Pons (tissue), 1 donor: ENCODE measurements around the gene BCAR3.

Experiments
- DNase-seq: peaks from one replicate; pipeline ENCODE4 v3.0.0-alpha.2; 2016; ENCODE audit warnings: low spot score

BCAR3 gene

DNA sequence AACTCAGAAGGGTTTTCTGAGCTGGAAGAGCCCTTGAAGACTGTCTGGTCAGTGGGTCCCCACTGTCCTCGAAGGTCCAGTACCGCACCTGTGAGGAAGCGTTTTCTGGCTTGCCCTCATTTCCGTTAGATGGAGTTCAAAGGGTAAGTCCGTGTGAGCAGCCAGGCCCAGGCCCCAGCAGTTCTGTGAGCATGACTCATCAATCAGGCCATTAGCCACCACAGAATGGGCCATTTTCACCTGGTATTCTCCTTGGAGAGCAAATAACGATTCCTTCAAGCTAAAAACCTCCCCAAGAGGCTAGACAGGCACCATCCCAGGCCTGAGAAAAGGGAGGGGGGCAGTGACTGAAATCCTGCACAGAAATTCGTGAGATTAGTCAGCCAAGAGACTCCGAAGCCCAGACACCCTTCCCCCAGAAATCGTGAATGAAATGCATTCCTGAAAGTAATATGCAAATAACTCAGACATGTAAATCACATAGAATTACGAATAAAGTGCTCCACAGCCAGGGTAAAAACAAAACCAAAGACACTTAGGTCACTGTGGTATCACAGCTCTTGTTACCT is 66.0 kb downstream of the BCAR3 start:
- no peak for DNase-seq

DNA sequence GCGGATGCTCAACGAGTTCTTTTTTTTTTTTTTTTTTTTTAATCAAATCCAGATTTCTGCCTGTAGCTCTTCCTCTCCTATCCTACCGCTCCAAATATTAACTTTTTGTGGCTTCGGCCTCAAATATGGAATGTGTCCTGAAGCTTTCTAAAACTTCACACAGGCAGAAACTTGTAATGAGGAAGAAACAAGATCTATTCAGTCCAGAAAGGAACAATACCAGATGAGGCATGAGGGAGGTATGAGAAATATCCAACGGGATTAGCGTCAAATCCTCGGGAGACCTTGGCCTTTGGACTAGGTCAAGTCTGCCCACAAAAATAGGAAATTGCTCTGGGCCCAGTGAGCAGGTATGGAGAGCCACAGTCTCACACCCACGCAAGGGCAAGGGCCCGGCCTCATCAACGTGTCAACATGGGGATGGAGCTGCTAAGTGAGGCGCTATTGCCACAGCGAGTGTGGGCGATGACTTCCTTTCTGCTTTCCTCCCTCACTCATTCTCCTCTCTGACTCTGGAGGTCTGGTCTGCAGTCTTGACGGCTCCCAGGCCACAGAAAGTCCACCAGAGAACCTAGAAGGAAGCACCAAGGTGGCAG is 66.6 kb downstream of the BCAR3 start:
- no peak for DNase-seq

DNA sequence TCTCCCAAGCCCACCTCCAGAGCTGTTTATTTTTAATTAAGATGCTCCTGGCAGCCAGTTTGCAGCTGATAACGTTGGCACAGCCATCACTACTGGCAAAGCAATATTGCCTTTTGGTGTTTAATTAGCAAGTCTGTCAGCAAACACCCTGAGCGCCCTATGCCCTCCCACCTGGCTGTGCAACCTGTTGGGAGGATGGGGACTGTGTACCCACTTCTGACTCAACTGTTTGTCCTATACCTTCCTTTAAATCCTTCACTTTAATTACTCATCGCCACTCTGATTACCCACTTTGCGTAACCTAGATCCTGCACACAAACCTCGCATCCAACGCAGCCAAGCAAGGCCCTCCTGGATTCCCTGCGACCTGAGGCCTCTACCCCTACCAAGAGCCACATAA is 67.1 kb downstream of the BCAR3 start:
- DNase-seq: no peak

DNA sequence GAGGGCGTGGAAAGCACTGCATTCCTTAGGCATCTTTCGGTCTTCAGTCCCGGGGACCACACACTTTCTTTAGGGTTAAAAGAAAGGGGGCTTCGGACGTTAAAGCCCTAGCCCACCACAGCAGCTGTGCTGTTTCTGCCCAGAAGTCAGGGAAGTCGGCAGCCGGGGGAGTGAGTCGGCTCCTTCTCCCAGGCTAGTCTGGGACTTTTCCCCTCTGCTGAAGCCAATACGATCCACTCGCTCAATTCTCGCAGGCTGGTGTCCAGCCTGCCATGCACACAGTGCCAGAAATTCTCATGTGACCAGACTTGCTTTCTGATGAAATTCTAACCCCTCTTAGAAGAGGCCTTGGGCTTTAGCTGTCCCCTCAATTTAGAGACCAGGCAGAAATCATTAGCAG is 67.7 kb downstream of the BCAR3 start:
- DNase-seq: peak; percentile 42

DNA sequence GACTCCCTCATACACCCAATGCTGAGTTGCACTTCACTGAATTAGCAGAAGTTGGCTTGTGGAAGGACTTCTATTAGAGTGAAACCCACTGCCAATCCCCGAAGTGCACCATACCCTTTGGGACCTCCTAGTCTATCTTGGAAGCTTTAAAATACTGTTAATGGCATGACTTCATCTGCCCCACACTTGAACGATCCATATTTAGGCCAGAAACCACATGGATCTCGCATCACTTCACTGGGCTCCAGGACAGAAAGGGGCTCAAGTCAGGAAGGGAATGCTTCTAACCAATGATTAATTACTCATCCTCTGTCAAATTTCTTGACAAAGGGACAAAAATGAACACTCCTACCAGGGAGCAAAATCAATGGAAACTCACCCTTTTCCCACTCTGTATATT is 69.1 kb downstream of the BCAR3 start:
- no peak for DNase-seq

DNA sequence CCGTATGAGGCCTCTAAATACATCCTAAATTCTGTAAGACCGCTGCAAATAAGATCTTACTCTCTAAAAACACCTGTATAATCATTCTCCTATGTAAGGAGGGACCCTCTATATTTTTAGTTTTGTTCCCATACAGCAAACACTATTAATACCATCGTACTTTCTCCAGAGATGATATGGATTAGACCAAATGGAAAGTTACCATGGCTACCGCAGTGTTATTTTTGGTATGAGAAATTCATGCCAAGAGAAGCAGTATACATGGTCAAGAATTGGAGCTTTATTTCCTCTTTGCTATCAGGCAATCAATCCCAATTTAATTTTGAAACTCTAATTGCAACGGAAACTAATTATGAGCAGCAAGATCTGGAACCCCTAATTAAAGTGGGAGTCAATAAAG is 70.0 kb downstream of the BCAR3 start:
- DNase-seq: no peak

DNA sequence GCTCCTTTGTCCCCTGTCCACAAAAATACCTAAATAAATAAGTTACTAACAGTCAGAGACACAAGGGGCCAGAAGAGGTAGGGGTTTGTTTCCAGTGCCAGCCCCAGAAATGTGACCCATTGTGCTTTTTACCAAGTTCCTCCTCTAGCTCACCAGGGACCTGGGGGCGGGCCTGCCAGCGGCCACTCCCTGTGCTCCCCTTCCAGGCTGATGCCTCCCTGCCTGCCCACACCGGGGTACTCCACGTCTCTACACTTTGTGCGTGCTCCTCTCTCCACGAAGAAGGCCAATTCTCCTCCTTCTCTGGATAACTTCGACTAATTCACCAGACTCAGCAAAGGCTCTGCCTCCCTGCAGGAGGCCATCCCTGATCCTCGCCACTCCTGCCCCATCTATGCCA is 72.1 kb downstream of the BCAR3 start:
- no peak for DNase-seq

DNA sequence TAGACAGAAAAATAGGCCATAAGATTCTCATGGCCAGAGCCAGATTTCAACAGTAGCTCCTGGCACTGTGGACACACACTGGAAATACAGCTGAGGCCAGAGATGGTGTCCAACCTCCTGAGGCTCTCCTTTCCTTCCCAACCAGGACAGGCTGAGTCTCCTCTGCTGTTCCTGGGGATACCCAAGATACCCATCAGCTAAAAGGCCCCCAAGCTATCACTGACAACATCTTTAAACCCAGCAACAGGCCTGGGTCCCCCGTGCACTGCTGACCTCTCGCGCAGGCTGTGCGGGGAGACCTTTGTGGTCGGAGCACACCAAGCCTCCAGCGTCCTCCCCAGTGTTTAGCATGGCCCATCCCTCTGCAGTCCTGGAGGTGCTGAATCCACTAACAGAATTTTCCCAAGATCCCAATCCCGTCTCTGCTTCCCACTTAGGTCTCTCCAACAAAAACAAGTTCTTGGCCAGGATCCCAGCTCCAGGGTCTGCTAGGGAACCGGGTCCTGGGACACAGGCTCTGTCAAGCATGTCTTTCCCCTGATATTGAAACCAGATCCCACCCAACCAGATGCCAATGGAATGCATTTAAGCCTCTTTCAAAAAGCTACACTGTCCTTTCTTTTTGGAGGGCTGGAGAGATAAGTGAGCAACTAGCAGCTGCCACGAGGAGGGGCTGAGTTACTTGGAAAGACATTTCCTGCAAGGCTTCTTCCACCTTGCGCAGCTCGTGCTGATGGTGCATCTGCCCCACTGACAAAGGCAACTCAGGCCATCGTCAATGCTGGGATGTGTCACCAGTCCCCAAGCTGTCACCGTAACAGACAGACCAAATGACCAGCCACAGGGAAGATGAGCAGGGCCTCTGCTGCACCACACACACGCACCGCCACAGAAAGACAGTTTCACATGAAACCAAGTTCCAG is 73.2 kb downstream of the BCAR3 start:
- no peak for DNase-seq

DNA sequence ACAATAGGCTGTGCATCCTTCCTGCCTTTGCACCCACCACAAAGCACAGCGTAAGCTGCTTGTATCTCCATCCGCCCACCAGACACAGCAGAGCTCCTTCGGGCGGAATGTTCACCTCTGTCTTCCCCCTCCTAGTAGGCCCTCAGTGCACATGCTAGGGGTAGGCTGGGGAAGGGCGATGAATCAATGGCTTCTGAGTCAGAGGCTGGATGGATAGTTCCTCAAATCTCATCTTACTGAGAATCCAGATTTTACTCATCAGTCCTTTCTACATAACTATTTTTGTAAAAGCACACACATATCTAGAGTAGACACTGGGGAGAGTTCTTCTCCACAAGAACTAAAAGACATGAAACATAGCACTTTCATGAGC is 73.8 kb downstream of the BCAR3 start:
- DNase-seq: no peak

DNA sequence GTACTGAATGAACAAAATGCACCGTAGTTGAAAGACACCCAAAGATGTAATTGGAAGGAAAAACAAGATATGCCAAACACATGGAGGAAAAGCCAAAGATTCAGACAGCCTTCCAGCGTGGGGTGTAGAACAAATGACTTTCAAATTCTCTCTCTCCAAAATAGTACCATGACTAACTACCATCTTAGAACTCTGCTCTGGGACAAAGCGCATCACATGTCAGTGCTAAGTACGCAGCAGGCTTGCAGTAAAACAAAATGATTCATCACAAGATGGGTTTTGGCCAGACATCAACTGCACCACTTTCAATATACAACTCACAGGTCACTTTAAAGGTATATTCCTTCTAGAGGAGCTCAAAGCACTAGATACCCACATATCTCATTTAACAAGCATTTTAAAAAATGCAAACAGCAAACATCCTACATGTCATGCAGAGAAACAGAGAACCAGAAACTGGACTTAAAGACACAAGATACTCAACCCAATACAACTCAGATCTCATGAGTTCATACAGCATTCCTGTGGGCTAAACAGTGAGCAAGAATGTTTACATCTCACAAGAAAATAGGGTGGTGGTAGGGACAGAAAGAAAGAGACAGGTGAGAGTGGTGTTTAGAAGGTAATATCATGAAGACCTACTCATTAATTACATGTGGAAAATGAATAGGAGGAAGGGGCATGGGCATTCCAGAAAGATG is 75.7 kb downstream of the BCAR3 start:
- DNase-seq: no peak

DNA sequence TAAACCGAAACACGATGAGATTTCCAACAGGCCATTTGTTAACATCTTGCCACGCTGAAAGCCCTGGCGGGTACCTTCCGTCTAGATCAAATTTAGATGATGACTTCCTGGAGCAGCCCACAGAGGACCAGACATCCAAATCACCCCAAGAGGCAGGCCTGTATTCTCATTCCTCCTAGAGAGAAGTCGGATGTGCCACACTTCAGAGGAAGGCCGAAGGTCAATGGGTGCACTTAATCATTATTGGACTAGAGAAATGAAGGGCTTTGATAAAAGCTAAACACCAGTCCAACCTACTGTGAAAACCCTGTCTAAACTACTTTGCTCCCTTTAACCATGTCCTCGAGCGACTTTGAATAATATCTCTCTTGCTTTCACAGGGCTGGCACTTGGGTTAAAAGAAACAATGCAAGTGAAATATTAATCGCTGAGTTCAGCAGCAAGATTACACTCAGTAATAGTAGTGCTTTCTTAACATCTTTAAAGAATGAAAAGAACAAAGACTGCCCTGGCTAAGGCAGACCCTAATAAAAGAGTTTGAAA is 76.5 kb downstream of the BCAR3 start:
- no peak for DNase-seq

DNA sequence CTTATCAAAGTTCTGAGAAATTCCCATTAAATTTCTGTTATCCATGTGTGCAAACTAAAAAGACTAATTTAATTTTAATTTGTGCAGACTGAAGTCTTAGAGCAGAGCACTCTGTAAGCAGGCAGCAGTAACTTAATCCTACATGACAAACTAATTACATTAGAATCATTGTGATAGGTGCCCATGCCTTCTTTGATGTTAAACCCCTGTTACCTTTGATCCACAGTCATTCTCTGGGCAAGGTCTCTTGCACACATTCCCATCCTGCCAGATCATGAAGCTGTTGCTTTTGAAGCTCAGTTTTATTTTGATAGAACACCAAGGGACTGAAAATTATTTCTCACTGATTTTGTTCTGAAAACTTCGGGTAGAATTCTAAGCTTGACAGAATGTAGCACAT is 77.2 kb downstream of the BCAR3 start:
- DNase-seq: no peak

DNA sequence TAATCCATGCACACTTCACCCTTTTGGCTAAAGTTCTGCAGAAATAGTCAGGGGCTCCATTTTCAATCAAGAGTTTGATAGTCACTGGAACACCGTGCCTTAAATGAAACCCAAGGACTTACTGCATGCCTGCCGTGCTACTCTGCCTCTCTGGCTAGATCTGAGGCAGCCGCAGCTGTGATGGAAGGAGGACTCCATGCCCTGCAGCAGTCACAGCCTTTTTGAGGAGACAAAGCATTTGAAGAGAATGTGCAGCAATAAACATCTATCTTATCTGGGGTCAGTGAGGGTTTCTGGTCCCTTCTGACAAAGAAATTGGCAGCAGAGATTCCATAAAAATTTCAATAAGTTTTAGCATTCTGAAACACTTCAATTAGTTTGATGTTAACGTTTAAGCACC is 78.0 kb downstream of the BCAR3 start:
- no peak for DNase-seq

DNA sequence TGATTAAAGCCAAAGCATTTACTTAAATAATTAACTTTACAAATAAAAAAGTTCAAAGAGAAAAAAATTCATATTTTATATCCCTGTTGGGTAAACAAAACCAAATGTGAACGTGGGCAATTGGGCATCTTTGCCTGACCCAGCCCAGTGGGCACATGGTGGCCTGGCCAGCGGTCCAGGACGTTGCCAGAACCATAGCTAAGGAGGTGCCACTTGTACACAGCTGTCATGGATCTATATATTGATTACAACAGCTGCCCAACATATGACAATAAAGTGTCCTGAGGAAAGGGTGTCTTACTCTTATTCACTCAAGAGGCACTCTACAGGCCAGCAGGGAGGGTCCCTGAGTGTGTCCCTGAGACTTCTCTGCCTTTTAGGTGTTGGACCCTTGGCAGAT is 78.5 kb downstream of the BCAR3 start:
- DNase-seq: no peak

DNA sequence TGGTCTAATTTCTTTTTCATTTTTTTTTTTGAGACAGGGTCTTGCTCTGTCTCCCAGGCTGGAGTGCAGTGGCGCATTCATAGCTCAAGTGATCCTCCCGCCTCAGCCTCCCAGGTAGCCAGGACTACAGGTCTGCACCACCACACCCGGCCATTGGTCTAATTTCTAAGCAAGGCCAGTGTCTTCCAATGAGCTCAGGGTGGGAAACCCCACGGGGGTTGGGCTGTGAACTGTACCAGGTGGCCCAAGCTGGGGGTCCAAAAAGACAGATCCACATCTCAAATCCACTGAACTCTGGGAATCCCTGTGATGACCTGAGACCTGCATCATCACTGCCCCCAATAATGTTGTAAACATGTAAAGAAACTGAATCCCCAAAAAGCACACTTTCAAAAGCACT is 79.5 kb downstream of the BCAR3 start:
- no peak for DNase-seq

DNA sequence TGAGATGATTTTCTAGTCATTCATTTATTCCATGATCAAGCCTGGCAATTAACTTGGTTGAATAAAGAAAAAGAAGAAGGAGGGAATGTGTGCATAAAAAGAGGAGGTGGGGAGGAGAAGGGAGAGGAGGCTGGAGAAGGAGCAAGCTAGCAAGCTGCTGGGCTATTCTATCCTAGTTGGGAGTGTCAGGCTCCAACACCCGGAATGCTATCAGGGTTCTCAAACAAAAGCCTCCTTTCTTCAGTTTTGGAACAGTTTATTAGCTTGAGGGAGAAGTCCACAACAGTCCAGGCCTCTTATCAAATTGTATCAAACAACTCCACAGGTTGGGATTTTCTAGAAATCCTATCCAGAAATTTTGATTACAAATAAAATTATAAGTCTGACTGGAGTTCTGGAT is 80.0 kb downstream of the BCAR3 start:
- no peak for DNase-seq

DNA sequence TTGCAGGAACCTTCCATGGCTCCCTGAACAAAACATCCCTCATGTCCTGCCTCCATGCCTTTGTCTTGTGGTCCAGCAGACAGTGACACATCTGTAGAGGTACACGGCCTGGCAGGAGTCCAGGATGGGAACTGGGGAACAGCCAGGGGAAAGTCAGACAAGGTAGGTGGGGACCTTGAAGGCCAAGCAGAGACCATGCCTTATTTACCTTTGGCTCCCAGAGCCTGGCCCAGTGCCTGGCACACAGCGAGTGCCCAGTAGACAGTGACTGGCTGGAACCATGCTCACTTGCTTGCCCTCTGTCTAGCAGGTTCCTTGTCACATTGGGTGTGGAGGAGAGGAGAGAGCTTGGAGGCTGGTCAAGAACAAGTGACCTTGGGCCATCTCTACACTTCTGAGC is 81.0 kb downstream of the BCAR3 start:
- DNase-seq: no peak

DNA sequence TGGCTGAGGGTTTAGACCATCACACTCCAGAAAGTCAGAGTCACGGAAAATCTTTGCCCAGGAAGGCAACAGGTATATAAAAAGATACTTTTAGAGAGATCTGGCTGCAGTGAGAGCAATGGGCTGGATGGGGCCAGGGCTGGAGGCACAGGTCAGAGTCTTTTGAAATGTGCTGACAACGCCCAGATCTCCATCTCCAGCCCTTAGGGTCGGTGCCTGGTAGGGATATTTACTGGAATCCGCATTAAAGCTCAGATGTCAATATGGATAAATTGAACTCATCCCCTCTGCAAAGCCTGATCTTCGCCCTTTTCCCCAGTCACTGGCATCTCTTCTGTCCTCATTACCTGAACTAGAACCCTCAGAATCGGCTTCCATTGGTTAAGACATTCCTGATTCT is 82.2 kb downstream of the BCAR3 start:
- no peak for DNase-seq

DNA sequence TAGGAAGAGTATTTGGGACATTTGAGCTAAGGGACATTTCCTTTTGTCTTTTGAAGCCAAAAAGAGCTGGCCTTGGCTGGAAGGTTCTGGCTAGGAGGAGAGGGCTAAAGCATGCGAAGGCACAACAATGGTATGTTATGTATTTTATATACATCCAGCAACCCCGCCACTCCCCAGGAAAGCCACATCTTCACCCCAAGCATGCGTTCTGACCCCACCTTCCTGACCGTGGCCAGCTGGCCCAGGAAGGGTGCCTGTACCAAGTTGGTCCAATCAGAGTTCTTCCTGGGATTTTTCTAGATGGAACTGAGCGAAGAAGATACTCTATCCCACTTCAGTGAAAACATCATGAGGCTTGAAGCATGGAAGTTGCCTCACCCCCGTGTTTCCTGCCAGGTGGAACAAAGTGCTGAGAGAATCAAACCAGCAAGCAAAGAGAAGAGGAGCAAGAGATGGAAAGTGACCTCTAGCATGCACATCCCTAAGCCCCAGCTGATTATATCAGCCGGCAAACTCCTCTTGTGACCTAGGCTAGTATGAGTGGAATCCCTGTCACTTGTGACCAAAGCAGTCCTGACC is 82.7 kb downstream of the BCAR3 start:
- no peak for DNase-seq

DNA sequence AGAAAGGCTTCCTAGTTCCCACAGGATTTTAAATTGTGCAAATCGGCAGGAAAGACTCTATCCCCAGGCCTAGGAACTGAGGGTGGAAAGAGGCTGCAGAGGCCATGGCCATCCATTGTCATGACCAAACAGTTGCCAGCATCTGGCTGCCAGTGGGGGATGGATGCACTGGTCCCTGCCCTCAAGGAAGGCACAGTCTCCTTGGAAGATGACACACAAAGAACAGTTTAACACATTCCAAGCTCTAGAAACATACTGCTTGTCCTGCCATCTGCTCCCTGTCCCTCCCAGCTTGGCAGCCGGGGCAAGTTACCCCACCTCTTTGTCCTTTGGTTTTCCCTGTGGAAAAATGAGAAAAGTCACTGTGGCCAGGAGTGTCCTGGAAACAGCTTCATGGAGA is 83.2 kb downstream of the BCAR3 start:
- no peak for DNase-seq

DNA sequence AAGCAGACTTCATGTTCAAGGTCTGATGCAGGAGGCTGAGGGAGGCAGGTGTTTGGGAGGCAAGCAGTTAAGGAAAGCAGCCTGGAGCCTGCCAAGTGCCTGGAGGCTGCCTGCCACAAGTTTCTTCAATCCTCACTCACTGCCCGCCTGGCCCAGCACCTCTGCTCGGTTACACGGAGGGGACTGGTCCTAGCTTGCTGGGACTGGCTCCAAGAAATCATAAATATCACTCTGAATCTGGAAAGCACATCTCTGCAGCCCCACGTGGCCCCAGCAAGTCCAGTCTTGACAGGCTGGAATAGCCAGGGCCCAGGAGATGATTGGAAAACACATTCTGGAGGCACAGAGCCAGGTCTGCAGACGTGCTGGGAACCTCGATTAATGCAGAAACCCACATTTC is 83.9 kb downstream of the BCAR3 start:
- DNase-seq: no peak
